HCEC 1CT (cell line): Measurements from ENCODE around the gene SELENOO.

Experiments
- DNase-seq: peaks from one replicate; pipeline ENCODE4 v3.0.0-alpha.2; 2017

SELENOO gene

GRCh38 chr22:50243685-50244419 lies 43.0 kb downstream of the SELENOO start:
- no peak for DNase-seq

GRCh38 chr22:50244420-50245213 lies 43.8 kb downstream of the SELENOO start, which contains the start of gene TUBGCP6:
Gene TUBGCP6 (minus strand): TSS chr22:50245023. CDS start chr22:50244459, 564 bp downstream.
- peak; percentile 86 for DNase-seq

- DNase-seq: no peak
These were observed 44.6 kb downstream of the SELENOO start for GRCh38 chr22:50245214-50246072.

DNA sequence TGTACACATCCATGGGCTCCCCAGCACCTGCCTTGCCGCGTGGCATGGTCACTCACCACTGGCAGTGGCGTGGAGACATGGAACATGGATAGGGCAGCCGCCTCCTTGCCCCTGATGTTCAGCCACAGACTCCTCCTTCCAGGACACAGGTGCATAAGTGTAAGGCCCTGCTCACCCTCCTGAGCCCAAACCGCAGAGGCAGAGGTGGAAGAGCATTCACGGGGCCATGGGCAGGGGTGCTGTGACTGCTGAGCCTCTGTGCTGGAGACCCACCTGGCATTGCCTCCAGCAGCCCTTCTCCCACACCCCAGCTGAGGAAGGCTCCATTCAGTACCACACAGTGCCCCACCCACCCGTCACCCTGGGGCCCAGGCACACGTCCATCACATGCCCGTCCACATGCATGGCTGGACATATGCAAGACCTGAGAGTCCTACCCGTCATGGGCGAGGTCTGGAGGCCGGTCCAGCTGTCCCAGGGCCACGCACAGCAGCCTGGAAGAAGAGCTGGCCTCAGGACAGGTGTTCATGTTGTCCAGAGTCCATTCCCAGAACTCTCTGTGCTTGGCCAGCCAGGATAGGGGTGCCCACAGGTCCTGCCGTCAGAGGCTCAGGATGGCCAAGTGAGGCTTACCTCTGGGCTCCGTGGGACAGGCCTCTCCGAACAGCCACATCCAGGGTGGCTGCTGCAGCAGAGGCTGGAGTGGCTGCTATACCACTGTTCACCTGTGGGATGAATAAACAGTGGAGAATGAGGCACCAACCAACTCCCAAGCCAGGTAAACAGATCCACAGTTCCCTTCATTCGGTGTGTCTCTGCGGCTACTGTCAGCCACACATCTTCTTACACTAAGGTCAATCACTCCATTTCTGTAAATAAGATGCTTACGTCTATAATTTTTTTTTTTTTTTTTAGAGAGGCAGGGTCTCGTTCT lies 45.7 kb downstream of the SELENOO start:
- no peak for DNase-seq

DNA sequence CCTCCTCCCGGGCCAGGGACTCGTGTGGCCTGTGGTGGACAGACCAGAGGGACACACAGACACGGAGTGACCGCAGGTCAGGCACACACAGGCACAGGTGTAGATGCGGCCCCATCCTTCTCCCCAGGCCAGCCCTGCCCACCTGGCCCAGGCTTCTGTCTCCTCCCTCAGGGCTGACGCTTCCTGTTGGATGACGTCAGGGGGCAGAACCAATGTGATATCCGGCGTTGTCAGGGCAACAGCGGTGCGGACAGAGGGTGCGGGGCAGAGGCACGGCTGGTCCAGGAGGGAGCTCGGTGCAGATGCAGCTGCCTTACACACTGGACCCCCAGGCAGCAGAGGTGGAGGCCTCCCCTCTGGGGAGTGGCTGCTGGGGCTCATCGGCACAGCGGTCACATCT lies 46.9 kb downstream of the SELENOO start:
- no peak for DNase-seq

GRCh38 chr22:50248196-50249081 lies 47.6 kb downstream of the SELENOO start:
- DNase-seq: no peak

- DNase-seq: no peak
These were observed 48.8 kb downstream of the SELENOO start for GRCh38 chr22:50249341-50250248.

GRCh38 chr22:50250249-50250554 lies 49.4 kb downstream of the SELENOO start:
- no peak for DNase-seq

DNA sequence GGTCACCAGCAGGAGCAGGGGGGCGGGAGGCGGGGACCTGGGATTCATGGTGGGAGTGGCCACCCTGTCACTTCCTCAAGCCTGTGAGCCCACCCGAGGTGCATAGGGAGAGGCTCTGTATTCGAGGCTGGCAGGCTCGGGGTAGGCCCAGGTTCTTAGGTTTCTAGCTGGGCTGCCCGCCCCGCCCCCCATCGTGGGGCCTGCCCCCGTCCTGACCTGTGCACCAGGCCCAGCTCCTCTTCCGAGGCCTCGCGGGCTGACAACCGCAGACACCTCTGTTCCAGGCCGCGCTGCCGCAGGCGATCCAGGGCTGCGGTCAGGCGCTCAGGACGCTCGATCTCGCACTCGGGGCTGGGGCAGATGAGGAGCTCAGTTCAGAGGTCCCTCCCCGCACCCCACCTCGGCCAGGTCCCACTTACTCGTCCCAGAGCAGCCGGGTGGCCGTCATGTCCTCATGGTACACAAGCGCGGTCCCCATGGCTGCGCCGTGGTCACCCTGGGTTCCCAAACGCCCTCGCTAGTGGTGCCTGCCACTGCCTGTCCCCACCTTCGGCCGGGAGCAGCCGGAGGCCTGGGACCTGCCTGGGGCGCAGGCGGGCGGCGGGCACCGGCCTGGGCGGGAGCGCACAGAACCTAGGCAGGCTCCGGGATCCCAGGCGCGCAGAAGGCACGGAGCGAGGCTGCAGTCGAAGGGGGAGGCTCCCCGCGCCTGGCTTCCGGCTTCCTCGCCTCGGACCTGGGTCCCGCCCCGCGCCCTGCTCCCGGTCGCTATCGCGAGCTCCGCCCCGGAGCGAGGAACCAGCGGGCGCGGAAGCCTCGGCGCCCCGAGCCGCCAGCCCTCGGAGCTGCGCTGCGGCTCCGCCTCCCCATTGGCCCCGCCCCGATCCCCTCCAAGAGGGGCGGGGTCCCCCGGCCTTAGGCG lies 50.0 kb downstream of the SELENOO start, which contains the start of gene HDAC10:
Gene HDAC10, minus strand, starts transcription at position 711 of the 922 bp plus-strand sequence. Its CDS starts 233 bp downstream, at position 478.
- peak; percentile 81 for DNase-seq

DNA sequence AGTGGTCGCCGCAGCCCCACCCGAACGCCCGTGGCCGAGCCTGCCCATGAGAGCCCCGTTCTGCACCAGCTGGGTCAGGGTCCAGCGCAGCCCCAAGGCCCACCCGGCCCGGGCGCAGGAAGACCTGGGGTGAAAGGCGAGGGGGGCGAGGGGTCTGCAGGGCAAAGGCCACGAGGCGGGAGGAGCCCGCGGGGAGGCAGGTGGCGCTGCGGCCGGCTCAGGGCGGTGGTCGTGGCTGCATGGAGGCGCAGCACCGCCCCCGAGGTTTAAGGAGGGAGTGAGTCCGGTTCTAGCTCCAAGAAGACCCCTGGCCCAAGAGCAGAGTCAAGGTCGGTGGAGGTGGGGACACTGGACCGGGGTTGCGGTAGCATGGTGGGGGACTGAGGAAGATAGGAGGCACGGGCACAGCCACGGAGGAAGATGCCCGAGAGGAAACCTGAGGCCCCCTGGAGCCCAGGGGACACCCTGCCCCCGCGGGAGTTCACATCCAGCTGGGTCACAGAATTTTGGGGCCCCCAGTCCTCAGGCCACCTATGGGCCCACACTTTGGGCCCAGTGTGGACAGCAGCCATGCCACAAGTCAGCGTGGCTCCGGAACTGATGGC lies 50.8 kb downstream of the SELENOO start:
- DNase-seq: no peak

GRCh38 chr22:50252082-50253045 lies 51.6 kb downstream of the SELENOO start:
- DNase-seq: peak; percentile 59

DNA sequence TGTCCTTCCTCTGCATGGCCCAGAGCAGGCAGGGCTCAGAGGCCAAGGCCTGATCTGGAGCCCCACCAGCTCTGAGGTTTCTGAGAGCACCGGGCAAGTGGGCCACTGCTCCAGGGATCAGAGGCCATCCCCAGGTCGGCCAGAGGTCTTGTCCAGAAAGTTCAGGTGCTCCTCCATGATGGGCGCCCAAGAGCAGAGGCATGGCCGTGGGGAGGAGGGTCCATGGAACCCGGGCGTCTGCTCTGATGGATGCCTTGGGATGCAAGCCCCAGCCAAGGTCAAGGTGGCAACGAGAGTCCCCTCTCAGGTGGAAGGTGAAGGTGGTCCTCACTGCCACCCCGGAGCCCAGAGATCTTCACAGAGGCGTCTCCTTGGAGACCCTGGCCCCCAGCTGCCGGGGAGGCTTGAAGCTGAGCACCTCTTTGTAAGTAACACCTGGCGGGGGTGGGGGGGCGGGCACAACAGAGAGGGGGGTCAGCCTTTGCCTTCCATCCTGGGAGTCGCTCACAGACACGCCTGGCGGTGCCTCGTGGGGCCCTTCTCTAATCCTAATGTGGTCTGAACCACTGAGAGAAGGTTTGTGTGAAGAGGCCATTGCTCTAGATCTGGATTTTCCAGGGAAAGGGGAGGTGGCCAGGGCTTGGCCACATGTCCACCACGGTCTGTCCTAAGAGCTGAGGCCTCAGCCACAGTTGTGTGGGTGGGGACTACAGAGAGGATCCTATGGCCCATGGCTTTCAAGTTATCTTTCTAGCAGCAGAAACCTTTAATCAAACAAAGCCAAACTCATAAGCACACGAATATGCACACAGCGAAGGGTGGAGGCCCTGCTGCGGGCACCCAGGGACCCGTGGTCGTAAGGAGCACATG lies 52.5 kb downstream of the SELENOO start:
- no peak for DNase-seq

- no peak for DNase-seq
These were observed 53.1 kb downstream of the SELENOO start for GRCh38 chr22:50253941-50254340.

GRCh38 chr22:50255099-50255498 lies 54.3 kb downstream of the SELENOO start:
- DNase-seq: no peak

DNA sequence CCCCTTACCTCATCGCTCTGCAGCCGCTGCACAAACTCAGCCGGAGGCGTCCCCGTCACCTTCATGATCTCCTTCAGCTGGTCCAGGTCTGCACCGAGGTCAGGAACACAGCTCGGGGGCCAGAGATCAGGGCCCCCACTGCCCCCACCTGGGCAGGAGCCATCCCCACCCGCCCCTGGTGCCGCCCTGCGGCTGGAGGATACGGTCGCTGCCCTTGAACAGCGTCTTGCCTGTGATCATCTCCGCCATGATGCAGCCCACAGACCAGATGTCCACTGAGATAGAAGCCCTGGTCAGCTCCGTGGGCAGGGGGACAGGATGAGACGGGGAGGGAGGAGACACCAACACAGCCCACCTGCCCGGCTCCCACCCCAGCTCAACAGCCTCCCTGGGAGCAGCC lies 54.8 kb downstream of the SELENOO start:
- no peak for DNase-seq

GRCh38 chr22:50256258-50256862 lies 55.5 kb downstream of the SELENOO start:
- no peak for DNase-seq
